Measurements from ENCODE around the gene MAB21L4.

The MAB21L4 gene

GRCh38 chr2:240881913-240882312 is 14.0 kb downstream of the MAB21L4 start:
- DNase-seq (ENCODE audit: low read depth in 1 of 2, low spot score in 1 of 2) = no peak

DNA sequence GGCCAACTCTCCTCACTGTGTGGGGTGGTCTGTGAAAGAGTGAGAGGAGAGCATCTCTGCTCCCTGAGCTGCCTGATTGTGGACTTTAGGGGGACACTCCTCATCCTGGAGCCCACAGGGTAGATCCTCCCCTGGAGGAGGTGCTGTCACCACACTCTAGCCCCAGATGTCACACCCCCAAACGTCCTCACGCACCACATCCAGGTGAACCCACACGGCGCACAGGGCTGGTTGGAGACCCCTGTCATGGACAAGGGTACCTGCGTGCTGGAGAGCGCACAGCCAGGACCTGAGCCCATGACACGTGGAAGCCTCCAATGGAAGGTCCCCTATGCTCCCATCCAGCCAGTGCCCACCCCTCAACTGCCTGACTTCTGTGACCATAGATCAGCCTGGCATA is 16.9 kb downstream of the MAB21L4 start:
- no peak for DNase-seq (ENCODE audit: low read depth in 1 of 2, low spot score in 1 of 2)

- no peak for DNase-seq (ENCODE audit: low read depth in 1 of 2, low spot score in 1 of 2)
Measured at GRCh38 chr2:240878341-240878936, 17.5 kb downstream of the MAB21L4 start.

GRCh38 chr2:240877460-240878340 is 18.3 kb downstream of the MAB21L4 start:
- no peak for DNase-seq (ENCODE audit: low read depth in 1 of 2, low spot score in 1 of 2)

DNA sequence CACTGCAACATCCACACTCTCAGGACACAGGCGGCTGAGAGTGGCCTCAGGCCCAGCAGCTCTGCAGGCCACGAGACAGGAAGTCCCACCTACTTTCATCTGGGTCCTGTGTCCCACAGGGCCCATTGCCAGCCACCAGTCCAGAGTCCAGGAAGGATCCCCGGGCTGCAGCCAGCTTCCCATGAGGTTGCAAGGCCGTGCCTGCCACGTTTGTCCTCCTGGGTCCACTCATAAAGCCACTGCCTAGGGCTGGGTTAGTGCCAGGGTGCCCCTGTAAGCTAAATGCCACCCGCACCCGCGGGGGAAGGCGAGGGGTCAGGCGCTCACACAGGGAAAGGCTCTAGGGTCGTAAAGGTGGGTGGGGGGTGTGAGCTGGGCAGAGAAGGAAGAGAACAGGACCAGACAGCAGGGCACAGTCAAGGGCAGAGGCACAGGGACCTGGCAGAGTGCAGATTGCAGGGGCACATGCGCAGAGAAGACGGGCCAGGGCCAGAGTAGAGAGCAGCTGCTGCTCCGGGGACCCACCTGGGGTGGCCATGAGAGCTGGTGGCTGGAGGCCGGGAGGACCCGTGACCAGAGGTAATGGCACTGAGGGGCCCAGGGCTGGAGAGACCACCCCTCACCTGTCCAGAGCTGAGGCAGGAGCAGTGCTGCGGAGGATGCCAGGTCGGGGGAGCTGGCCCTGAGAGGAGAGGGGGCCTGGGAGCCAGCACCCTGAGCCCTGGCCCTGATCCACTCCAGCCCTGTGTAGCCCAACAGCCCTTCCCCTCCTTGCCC is 19.3 kb downstream of the MAB21L4 start:
- no peak for DNase-seq (ENCODE audit: low read depth in 1 of 2, low spot score in 1 of 2)

- DNase-seq (ENCODE audit: low read depth in 1 of 2, low spot score in 1 of 2) = no peak
Measured at GRCh38 chr2:240876035-240876474, 19.9 kb downstream of the MAB21L4 start.

DNA sequence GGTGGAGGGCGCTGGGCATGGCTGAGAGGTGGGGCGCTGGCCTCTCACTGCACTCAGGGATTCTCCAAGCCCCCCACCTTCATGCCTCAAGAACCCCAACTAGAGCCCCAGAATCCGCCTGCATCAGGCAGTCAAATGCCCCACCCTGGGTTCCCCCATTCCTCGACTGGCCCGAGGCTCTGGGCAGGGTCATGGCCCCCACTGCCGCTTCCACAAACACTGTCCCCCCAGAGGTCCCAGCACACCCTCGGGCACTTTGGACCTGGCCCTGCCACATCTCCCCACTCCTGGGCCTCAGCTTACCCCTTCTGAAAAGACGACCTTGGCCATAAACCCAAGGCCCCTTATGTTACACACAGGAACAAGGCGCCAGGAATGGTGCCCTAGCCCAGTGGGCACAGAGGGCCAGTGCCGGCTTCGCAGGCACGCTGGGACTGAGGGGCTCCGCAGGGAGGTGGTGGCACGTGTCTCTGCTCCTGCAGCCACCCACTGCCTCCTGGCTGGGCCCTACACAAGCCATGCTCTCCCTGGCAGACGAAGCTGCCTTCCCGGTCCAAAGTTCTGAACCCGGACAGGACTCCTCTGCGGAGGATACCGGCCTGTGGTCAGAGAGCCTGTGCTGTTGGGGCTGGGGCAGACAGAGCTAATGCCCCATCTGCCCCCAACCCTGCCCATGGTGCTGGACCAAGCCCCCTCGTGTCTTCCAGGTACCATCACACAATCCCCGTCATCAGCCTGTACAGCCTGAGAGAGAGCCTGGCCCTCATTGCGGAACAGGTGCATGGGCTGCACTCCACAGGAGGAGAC is 20.5 kb downstream of the MAB21L4 start:
- DNase-seq (ENCODE audit: low read depth in 1 of 2, low spot score in 1 of 2) = no peak

DNA sequence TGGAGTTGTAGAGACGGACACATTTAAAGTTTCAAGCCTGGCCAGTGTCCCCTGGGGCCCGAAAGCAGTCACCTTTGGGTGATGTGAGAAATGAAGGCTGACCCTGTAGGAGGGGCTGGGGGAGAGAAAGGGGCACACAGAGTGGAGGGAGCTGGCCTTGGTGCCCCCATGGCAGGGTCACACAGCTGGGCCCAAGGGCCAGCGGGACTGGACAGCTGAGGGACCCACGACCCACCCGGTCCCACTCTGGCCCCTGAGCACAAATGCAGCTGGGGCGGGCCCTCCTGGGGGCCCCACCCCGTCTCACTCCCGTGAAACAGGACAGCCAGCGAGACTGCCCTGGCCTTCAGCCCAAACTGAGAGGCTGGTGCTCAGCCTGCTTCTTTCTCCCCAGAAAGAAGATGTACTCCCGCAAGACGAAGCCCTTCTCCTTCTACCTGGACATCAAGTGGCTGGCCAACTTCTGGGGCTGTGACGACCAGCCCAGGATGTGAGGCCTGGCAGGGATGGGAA is 21.2 kb downstream of the MAB21L4 start:
- DNase-seq (ENCODE audit: low read depth in 1 of 2, low spot score in 1 of 2) = no peak

DNA sequence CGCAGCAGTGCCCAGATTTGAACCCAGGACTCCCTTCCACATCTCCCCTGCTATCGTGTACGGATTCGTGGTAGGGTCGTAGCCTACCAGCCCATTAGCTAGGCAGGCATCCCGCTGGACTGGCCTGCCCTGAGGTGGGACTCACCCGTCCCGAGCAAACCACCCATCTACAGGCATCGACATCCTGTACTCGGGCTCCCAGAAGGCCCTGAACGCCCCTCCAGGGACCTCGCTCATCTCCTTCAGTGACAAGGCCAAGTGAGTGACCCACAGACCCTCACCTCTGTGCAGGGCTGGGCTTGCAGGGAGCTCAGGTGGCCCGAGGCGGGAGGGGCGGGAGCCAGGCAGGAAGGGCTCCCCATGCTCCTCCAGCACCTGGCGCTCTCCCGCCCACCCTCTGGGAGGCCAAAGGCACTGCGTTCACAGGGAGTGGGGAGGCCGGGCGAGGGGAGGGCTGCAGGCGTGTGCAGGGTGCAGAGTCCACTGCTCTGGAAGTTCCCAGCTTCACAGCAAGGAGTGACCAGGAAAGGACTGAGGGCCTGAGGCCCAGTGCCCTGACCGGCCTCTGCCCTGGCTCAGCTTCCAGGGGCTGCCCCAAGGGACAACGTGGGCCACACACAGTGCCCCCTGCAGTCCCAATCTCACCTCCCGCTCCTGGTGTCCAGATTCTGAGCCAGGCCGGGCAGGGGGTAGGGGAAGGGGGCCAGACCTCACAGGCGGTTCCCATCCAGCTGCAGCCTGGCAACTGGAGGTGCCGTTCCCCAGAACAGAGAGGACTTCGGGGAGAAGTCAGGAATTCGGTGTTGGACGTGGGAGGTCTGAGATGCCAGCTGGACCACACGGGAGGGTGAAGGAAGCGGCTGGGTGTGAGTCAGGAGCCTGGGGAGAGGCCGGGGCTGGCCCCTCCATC is 21.9 kb downstream of the MAB21L4 start:
- DNase-seq (ENCODE audit: low read depth in 1 of 2, low spot score in 1 of 2) = no peak

- DNase-seq (ENCODE audit: low read depth in 1 of 2, low spot score in 1 of 2) = no peak
Measured at GRCh38 chr2:240873098-240873788, 22.7 kb downstream of the MAB21L4 start.

DNA sequence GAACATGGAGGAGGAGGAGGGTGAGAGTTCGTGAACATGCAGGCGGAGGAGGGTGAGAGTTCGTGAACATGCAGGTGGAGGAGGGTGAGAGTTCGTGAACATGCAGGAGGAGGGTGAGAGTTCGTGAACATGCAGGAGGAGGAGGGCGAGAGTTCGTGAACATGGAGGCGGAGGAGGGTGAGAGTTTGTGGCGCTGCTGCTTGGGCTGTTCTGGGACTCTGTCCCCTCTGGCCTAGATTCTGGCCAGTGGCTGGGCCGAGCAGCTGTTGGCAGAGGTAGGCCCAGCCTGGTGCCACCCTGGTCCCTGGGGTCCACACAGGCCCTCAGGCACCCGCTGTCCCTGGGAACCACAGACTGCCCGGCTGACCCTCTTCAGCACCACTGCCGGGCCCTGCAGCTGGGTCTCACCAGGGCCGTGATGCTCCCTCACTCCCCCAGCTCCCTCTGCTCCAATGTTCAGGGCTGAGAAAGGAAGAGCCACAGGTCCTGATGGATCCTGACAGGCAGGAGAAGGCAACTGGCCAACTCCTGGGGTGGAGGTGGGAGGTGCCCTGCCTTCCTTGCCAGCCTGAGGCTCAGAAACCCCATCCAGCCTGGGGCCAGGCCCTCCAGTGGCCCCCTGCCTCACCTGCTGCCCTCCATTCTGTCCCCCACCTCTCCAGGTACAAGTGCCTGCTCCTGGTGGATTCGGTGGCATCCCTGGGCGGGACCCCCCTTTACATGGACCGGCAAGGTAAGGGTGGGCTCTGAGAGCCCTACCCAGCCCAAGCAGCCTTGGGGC is 23.4 kb downstream of the MAB21L4 start:
- DNase-seq (ENCODE audit: low read depth in 1 of 2, low spot score in 1 of 2) = no peak

- DNase-seq (ENCODE audit: low read depth in 1 of 2, low spot score in 1 of 2) = no peak
Measured at GRCh38 chr2:240871071-240871958, 24.6 kb downstream of the MAB21L4 start.

DNA sequence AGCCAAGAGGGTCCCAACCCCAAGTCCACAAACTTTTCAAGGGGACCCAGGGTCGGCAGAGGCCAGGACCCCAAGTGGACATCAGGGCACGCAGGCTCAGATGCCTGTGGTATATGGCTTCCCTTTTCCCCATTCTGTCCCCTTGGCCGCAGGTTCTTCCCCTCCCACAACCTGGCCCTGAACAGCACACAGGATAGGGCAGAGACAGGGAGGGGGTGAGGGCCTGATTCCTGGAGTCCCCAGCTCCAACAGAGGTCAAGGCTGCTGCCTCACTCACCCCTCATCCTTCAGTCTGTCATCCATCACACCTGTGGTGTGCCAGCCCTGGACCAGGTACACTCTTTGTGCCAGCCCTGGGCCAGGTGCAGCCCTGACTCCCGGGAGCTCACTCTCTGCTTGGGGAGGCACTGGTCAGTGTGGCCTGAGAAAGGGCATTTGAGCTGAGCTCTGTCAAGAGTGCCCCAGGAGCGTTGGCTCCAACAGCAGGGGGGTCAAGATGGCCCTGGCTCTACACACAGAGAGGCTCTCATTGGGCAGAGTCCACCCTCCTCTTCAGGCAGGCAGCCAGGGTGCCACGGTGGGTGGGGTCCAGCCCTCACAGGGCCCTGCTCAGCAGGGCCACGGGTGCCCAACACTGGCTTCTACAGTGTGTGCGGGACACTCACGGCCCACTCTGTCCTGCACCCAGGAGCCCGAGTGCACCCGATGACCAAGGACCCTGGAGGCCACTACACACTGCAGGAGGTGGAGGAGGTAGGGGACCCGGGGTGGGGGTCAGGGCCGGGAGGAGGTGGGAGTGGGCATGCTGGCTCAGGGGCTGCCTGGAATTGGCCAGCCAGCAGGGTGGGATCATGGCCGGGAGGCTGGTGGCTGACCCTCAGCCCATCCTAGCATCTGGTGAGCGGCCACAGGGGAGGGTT is 25.7 kb downstream of the MAB21L4 start:
- no peak for DNase-seq (ENCODE audit: low read depth in 1 of 2, low spot score in 1 of 2)

DNA sequence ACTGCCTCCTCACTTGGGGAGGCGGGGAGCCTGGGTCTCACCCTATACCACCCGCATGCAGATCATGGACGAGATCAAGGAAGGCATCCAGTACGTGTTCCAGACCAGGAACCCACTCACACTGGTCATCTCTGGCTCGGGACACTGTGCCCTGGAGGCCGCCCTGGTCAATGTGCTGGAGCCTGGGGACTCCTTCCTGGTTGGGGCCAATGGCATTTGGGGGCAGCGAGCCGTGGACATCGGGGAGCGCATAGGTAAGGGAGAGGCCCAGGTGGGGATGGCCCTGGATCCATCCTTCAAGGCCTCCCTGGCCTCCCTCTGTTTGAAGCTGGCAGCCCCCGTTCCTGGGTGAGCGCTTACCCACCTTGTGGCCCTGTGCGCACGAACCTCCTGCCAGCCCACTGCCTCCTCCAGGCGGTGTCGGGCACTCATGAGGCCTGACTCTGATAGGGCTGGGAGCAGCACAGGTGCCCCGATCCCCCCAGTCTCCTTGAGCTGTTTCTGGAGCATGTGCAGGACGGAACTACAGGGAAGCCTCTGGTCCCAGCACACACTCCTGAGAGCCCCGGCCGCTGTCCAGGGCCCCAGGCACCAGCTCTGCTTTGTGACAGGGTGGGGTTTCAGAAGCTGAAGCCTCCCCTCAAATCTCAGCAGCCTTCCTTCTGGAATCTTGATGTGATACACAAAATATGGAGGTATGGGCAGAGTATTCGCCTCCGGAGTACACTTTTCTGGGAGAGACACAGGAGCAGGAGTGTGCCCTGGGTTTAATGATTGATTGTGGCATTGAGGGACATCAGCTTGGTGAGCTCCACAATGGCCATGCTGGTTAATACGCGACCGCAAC is 26.6 kb downstream of the MAB21L4 start:
- no peak for DNase-seq (ENCODE audit: low read depth in 1 of 2, low spot score in 1 of 2)
